OCI-LY7 (cell line): ENCODE results near the gene RHBDD1.

Source experiments
- CTCF ChIP-seq: fragments of 200-600 bp; sonication (generic); conservative IDR thresholded peaks from 2 replicates; pipeline ENCODE4 v1.5.1; 2014; ENCODE audit warnings: mild to moderate bottlenecking, antibody characterized with exemption, low read length, moderate library complexity, mixed read lengths
- EZH2phosphoT487 ChIP-seq: fragments of 200-600 bp; sonication (generic); IDR thresholded peaks from 2 replicates; pipeline ENCODE4 v1.6.1; 2018; ENCODE audit warnings: low read depth, borderline replicate concordance, mild to moderate bottlenecking, mixed run types, antibody characterized with exemption, low read length, moderate library complexity, mixed read lengths

- TF ChIP-seq CTCF (no peak), EZH2phosphoT487 (no peak)
Observed at GRCh38 chr2:226788881-226789490, 46.9 kb upstream of the RHBDD1 start.
